ENCODE data around the gene EPB41L3. TPM values are rescaled to one million over a fixed set of nuclear protein-coding genes. Genes with fewer than 3 reads are reported as not detected.

Gene EPB41L3
- total RNA-seq, 4 donors from 2014 or later: 28.8 to 41.4 (median 37.2) TPM

DNA sequence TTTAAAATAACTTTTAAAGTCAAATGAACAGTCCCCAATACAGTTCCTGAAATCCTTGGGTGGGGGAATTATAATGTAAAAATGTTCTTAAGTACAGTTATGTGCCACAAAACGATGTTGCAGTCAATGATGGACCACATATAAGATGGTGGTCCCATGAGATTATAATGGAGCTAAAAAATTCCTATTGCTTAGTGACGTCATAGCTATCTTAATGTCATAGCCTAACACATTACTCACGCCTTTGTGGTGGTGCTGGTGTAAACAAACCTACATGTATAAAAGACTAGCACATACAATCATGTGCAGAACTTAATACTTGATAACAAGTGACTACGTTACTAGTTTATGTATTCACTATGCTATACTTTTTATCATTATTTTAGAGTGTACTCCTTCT, 109.4 kb downstream of the EPB41L3 start:
- H3K36me3 ChIP-seq: no peaks in the 10 kb centered on the region
- WGBS, 2 donors: 77 to 83% methylated on average over 4 of the region's 4 CpGs
- H3K27ac ChIP-seq: no peak overlapping the region
- no peak overlapping the region for H3K4me3 ChIP-seq
- intact Hi-C loops (cut with DNase I): no loop called here
- TF ChIP-seq, protein P1, sequence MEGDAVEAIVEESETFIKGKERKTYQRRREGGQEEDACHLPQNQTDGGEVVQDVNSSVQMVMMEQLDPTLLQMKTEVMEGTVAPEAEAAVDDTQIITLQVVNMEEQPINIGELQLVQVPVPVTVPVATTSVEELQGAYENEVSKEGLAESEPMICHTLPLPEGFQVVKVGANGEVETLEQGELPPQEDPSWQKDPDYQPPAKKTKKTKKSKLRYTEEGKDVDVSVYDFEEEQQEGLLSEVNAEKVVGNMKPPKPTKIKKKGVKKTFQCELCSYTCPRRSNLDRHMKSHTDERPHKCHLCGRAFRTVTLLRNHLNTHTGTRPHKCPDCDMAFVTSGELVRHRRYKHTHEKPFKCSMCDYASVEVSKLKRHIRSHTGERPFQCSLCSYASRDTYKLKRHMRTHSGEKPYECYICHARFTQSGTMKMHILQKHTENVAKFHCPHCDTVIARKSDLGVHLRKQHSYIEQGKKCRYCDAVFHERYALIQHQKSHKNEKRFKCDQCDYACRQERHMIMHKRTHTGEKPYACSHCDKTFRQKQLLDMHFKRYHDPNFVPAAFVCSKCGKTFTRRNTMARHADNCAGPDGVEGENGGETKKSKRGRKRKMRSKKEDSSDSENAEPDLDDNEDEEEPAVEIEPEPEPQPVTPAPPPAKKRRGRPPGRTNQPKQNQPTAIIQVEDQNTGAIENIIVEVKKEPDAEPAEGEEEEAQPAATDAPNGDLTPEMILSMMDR (IDR thresholded peaks at IDR 0.05): no peak
- no peak for TF ChIP-seq POLR2A (IDR thresholded peaks at IDR 0.05)
- no peaks in the 10 kb centered on the region for H3K4me1 ChIP-seq
- no peak for DNase-seq
- H3K9me3 ChIP-seq: no peaks in the 10 kb centered on the region
- H3K27me3 ChIP-seq: no peaks in the 10 kb centered on the region

DNA sequence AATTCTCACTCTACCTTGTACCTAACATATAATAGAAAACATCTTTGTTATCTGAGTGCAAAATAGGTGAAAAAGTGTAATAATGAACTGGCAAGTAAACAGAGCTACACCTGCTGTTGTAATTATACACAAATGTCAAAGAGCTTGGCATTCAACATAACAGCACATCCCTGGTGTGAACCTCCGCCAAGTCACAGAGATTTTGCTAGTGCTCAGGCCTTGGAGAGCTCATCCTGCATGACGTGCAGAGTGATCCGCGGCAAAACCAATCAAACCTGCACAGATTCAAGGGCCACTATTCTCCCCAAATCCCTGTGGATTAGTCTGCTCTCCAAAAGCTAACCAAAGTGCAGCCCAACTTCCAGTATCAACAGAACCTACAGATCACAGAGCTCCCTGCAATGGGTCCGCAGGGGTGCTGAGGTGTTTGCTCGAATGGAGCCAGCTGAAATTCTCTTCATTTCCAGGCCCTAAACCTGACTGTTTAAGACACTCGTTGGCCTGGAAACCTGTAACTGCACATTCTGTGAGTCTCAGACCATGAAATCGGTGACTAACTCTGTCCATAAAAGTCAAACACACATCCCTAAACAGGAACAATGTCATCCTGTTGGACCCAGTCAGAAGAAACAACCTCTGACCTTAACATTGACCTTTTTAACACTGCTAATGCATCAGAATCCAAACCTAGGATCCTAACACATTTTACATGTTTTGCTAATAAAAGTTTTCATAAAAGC, 111.8 kb downstream of the EPB41L3 start:
- WGBS, 2 donors: 45 to 75% methylated on average over 3 to 7 of the region's 8 CpGs
- Histone ChIP-seq H3K36me3 (no peaks in the 10 kb centered on the region), H3K27me3 (no peaks in the 10 kb centered on the region), H3K9me3 (no peaks in the 10 kb centered on the region), H3K4me1 (no peaks in the 10 kb centered on the region), H3K4me3 (no peak overlapping the region), H3K27ac (no peak overlapping the region)
- intact Hi-C loops (cut with DNase I): no loop called here
- TF ChIP-seq, protein P1 (IDR thresholded peaks at IDR 0.05): no peak
- TF ChIP-seq POLR2A (IDR thresholded peaks at IDR 0.05): no peak
- no peak for DNase-seq

DNA sequence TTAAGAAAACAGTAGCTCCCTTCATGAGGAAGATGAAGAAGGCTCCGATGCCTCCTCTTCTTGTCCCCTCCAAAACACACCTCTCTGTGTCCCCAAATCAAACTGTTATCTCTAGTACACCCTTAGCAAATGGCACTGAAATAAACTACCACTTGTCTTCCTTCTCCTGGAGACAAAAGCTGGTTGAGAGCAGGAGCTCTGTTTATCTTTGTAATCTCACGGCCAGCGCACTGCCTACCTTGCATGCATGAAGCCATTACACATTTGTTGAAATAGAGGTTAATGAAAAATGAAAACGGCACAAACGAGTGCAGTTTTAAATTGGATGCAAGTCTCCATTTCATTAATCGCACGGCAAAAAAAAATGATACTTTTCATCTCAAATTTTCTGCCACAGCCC, 113.7 kb downstream of the EPB41L3 start:
- no peak for DNase-seq
- Histone ChIP-seq H3K4me1 (no peaks in the 10 kb centered on the region), H3K4me3 (no peak overlapping the region), H3K9me3 (no peaks in the 10 kb centered on the region), H3K27ac (no peak overlapping the region), H3K27me3 (no peaks in the 10 kb centered on the region), H3K36me3 (no peaks in the 10 kb centered on the region)
- whole genome bisulfite sequencing, 2 donors: 75 to 84% methylated on average over 7 of the region's 7 CpGs
- intact Hi-C loops (cut with DNase I): no loop called here
- no peak for TF ChIP-seq POLR2A (IDR thresholded peaks at IDR 0.05)
- TF ChIP-seq, protein P1 (IDR thresholded peaks at IDR 0.05): no peak

DNA sequence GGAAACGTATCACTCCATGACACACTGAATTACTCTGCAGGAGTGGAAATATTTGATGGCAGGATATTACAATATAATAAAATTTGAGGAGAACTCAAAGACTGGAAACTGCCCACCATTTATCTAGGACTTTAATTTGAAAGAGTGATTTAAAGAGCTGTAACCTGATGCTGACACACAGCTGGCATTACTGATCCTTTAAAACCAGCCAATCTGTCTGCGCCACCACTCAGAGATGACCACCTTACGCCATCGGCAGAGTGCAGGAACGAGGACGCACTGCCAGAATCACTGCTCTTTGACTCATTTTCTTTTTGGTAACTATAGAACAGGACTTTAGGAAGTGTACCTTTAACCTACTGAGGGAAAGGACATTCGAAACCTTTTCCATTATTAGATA, 114.1 kb downstream of the EPB41L3 start:
- WGBS, 2 donors: 85% methylated on average over 7 of the region's 7 CpGs
- intact Hi-C loops (cut with DNase I): no loop called here
- no peaks in the 10 kb centered on the region for H3K9me3 ChIP-seq
- DNase-seq: no peak
- no peak for TF ChIP-seq POLR2A (IDR thresholded peaks at IDR 0.05)
- TF ChIP-seq, protein P1 (IDR thresholded peaks at IDR 0.05): no peak
- H3K4me3 ChIP-seq: no peak overlapping the region
- no peaks in the 10 kb centered on the region for H3K27me3 ChIP-seq
- no peaks in the 10 kb centered on the region for H3K4me1 ChIP-seq
- H3K36me3 ChIP-seq: no peaks in the 10 kb centered on the region
- H3K27ac ChIP-seq: no peak overlapping the region

DNA sequence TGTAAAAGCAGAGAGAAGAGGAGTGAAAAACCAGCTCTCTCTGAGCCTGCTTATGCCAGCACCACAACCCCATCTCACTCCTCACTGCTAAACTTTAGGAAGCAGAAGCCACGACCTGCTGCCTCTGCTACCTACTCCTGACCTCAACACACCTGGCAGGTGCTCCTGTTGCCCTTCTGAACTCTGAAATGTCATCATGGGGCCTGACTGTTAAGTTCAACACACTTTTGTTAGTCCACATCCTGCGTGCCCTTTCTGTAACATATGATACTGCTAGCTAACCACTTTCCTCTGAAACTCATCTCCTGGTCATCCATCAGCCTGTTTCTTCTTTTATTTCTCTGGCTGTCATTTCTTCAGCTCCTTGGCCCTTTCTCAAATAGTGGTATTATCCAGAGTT, 118.1 kb downstream of the EPB41L3 start:
- H3K9me3 ChIP-seq: no peaks in the 10 kb centered on the region
- WGBS, 2 donors: 54 to 67% methylated on average over 2 of the region's 2 CpGs
- H3K27ac ChIP-seq: no peak overlapping the region
- H3K4me3 ChIP-seq: no peak overlapping the region
- no peaks in the 10 kb centered on the region for H3K36me3 ChIP-seq
- intact Hi-C loops (cut with DNase I): no loop called here
- H3K4me1 ChIP-seq: no peaks in the 10 kb centered on the region
- TF ChIP-seq POLR2A (IDR thresholded peaks at IDR 0.05): no peak
- no peaks in the 10 kb centered on the region for H3K27me3 ChIP-seq
- DNase-seq: no peak

Measured in esophagus squamous epithelium (tissue), 5 donors.